Spinal cord (tissue), 10 donors: ENCODE results near the gene CDH9. TPM values are rescaled to one million over a fixed set of nuclear protein-coding genes. Genes with fewer than 3 reads are reported as not detected.
A peak's percentile ranks its signal among the peaks of the same experiment; 100 is the strongest.

Experiments
- DNase-seq, 6 donors: peaks; one replicate each; pipeline versions ENCODE4 v3.0.0 to v3.0.0-alpha.2; 2013 to 2015; ENCODE audit warnings: low spot score in 6 of 6, low read depth in 4 of 6
- H3K27ac ChIP-seq: one replicate; pipeline ENCODE4 v1.5.1; 2013; ENCODE audit warnings: low read depth, low read length, control low read depth
- H3K27me3 ChIP-seq: one replicate; pipeline ENCODE4 v1.6.1; 2013; ENCODE audit warnings: low read length; ENCODE audit not compliant: control insufficient read depth, insufficient read depth
- H3K36me3 ChIP-seq: one replicate; pipeline ENCODE4 v1.6.1; 2013; ENCODE audit warnings: low read length; ENCODE audit not compliant: control insufficient read depth, insufficient read depth
- H3K4me1 ChIP-seq: one replicate; pipeline ENCODE4 v1.6.1; 2013; ENCODE audit warnings: low read length; ENCODE audit not compliant: control insufficient read depth, insufficient read depth
- H3K4me3 ChIP-seq: one replicate; pipeline ENCODE4 v1.5.1; 2013; ENCODE audit warnings: low read depth, low read length, control low read depth
- H3K9me3 ChIP-seq: one replicate; pipeline ENCODE4 v1.6.1; 2013; ENCODE audit warnings: low read length; ENCODE audit not compliant: control insufficient read depth, insufficient read depth
- WGBS: methylation state at CpG from one replicate; pipeline ENCODE4 v1.1.5; 2013; ENCODE audit warnings: missing lambda C conversion rate; ENCODE audit not compliant: insufficient coverage; 5-methylcytosine and 5-hydroxymethylcytosine counted together
- polyA plus RNA-seq, 2 donors: library from polyadenylated mRNA; unstranded; fragments of 120-200 nt; gene quantifications; one replicate each; pipeline ENCODE4 v1.2.1, GENCODE V29; 2013; ENCODE audit not compliant: insufficient read length in 2 of 2
- total RNA-seq, 2 donors: library from RNA; depleted of rRNA in 1 of 2; stranded (reverse); fragments of 120-200 nt in 1 of 2; fragments of >200 nt in 1 of 2; gene quantifications; one replicate each; pipeline versions ENCODE4 v1.2.3 to v1.2.4, GENCODE V29; 2013 to 2014
- donor health status: healthy.

Gene CDH9
- total and polyA plus RNA-seq, 4 donors, result 3.2 to 11.3 (median 6.0) TPM

DNA sequence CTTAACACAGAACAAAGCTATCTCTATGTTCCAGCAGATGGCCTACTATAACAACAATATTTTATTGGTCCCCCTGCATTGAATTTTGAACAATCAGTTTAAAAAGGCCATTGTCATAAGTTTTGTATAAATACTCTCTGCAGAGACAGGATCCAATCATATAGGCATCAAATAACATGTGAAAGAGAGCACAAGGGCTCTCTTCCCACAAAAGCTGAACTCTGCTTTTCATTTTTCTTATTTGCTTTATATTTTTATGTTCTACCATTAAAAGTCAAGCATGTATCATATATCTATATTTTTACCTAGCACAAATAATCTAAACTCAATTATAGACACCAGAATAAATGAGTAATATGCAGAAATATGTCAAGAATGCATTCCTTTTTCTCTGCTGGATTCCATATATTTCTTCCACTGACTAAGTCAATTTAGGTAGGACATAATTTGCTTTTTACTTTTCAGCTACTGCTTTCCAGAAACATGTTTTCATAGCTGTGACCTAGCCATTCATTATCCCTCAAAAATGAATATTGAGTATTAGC lies 143.6 kb downstream of the CDH9 start:
- Histone ChIP-seq H3K27me3 (no peaks in the 10 kb centered on the region), H3K4me3 (no peak overlapping the region), H3K4me1 (no peaks in the 10 kb centered on the region), H3K27ac (no peak overlapping the region), H3K9me3 (no peaks in the 10 kb centered on the region), H3K36me3 (no peaks in the 10 kb centered on the region)
- no peak for DNase-seq

DNA sequence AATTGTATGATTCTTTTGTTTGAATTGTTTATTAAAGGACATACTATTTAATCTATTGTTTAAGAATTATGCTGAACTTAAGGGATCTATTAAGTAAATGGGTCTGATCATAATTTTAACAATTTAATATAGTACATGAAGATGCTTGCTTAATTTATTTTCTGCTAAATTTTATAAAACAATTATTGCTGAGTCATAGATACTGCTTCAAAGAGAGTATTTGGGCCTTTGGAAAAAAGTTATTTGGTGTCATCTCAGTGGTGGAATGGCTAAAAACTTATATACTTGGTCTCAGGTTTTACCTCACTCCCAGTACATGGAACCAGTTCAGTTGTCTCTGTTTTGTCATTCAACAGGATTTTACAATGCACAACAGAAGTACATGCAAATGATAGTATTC lies 145.3 kb downstream of the CDH9 start:
- no peaks in the 10 kb centered on the region for H3K9me3 ChIP-seq
- no peak overlapping the region for H3K4me3 ChIP-seq
- no peak for DNase-seq
- no peaks in the 10 kb centered on the region for H3K36me3 ChIP-seq
- no peaks in the 10 kb centered on the region for H3K27me3 ChIP-seq
- H3K27ac ChIP-seq, result no peak overlapping the region
- H3K4me1 ChIP-seq, result no peaks in the 10 kb centered on the region

DNA sequence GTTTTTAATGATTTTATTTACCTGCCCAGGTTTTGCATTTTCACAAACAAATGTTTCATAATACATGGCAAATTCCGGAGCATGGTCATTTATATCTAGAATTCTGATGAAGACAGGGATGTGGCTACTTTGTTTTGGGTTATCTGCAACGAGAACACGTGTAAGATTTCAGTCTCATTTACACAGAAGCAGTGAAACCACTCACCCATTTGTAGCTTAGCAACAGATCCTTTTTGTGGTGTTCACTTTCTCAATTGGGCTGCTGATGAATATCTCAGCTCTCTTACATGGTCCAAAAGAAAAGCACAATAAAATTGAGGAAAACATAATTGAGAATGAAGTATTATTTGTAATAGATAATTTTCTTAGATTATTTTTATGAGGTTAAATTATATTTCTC lies 148.6 kb downstream of the CDH9 start:
- Histone ChIP-seq H3K27ac (no peak overlapping the region), H3K4me3 (no peak overlapping the region), H3K4me1 (no peaks in the 10 kb centered on the region), H3K9me3 (no peaks in the 10 kb centered on the region), H3K36me3 (no peaks in the 10 kb centered on the region), H3K27me3 (no peaks in the 10 kb centered on the region)
- DNase-seq, result peak; percentile 26 to 90 (median 38)
- no CpG with 5 or more reads among the region's 3 CpGs for WGBS

DNA sequence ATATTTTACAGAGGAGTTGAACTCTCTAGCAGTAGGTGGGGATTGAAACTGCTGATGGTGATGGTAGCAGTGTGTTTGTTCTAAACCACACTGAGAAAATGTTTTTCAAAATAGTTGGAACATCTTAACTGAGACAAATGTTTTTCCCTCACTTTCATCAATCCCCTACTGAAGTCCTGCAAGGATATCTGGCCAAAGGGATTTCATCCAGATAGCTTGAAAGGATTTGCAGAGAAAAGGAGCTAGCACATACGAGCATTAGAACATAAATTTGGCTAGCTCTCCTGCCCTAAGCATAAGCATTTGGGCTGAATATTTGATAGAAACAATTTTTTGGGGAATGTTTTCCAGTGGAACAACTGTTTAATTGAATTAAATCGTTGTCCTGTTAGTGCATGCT lies 153.9 kb downstream of the CDH9 start:
- 83% methylated on average over 1 of the region's 2 CpGs for WGBS
- no peaks in the 10 kb centered on the region for H3K9me3 ChIP-seq
- no peaks in the 10 kb centered on the region for H3K36me3 ChIP-seq
- H3K4me1 ChIP-seq, result no peaks in the 10 kb centered on the region
- no peaks in the 10 kb centered on the region for H3K27me3 ChIP-seq
- no peak overlapping the region for H3K27ac ChIP-seq
- DNase-seq, result peak in 1 of 6 donors; percentile 21
- H3K4me3 ChIP-seq, result no peak overlapping the region

DNA sequence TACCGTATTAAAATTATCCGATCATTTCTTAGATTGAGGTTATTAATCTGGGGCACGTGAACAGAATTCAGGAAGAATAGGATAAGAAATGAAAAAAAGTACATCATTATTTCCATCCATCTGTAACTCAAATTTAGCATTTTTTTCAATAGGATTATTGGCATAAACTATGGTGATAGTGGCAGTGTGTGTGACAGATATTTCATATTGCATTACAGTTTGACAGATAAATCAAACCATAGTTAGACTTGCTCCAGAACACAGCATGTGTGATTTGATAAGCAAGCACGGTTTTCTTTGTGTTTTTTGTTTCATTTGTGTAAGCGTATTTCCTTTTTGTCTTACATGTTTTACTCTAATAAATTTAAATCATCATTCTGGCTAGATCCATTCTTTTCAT lies 155.0 kb downstream of the CDH9 start:
- H3K36me3 ChIP-seq, result no peaks in the 10 kb centered on the region
- no CpG with 5 or more reads among the region's 5 CpGs for WGBS
- no peak overlapping the region for H3K4me3 ChIP-seq
- H3K27me3 ChIP-seq, result no peaks in the 10 kb centered on the region
- H3K9me3 ChIP-seq, result no peaks in the 10 kb centered on the region
- no peak overlapping the region for H3K27ac ChIP-seq
- DNase-seq, result no peak
- H3K4me1 ChIP-seq, result no peaks in the 10 kb centered on the region

DNA sequence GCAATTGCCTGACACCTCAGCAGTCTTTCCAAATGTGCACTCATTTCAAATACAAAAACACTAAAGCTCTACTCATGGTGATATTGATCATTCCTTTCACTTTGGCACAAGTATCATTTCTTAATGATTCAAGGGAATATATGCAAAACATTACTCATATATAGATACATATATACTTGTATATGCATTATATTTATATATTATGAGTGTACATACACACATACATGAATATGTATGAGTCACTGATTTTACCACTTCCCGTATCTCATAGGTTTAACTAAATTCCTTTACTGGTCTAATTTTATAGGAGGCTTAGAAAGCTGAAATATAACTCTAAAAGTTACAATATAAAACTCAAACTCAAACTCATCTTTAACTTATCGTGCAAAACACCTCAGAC lies 156.5 kb downstream of the CDH9 start:
- Histone ChIP-seq H3K27ac (no peak overlapping the region), H3K4me3 (no peak overlapping the region), H3K4me1 (no peaks in the 10 kb centered on the region), H3K36me3 (no peaks in the 10 kb centered on the region), H3K9me3 (no peaks in the 10 kb centered on the region), H3K27me3 (no peaks in the 10 kb centered on the region)
- whole genome bisulfite sequencing, result no CpG with 5 or more reads among the region's 2 CpGs
- no peak for DNase-seq

DNA sequence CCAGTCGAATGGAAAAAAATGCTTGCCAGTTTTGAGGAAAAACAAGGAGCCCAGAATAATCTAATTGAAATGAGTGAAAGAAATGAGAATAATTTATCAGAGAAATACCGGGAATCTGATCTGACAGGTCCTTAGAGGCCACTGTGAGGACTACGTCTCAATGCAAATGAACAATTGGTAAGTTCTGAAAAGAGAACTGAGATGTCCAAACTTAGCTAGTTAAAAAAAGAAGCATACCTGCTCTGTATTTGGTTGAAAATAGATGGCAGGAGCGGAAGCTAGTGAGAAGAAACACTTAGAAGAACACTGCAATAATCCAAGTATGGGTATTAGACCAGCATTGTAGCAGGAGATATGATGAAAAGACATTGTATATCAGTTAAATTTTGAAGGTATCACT lies 161.2 kb downstream of the CDH9 start:
- H3K27me3 ChIP-seq, result no peaks in the 10 kb centered on the region
- no peaks in the 10 kb centered on the region for H3K36me3 ChIP-seq
- no peak for DNase-seq
- WGBS, result 79% methylated on average over 4 of the region's 4 CpGs
- no peak overlapping the region for H3K4me3 ChIP-seq
- no peaks in the 10 kb centered on the region for H3K9me3 ChIP-seq
- no peak overlapping the region for H3K27ac ChIP-seq
- H3K4me1 ChIP-seq, result no peaks in the 10 kb centered on the region

DNA sequence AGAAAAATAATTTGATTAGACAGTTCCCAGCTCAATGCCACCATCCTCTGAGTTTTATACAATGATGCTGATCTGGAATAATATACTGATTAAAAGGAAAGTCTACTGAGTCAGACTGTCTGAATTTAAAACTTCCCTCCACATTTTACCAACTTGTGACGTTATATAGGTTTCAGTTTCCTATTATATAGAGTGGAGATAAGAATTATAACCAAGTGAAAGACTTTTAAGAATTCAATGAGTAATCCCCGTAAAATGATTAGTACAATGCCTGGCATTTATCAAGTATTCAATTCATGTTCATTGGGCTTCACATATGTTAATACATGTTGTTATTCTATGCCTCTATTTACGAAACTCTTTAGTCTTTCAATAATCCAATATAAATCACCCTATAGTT lies 166.0 kb downstream of the CDH9 start:
- Histone ChIP-seq H3K4me3 (no peak overlapping the region), H3K36me3 (no peaks in the 10 kb centered on the region), H3K27ac (no peak overlapping the region), H3K27me3 (no peaks in the 10 kb centered on the region), H3K9me3 (no peaks in the 10 kb centered on the region), H3K4me1 (no peaks in the 10 kb centered on the region)
- DNase-seq, result no peak
- WGBS, result no CpG with 5 or more reads among the region's 3 CpGs

DNA sequence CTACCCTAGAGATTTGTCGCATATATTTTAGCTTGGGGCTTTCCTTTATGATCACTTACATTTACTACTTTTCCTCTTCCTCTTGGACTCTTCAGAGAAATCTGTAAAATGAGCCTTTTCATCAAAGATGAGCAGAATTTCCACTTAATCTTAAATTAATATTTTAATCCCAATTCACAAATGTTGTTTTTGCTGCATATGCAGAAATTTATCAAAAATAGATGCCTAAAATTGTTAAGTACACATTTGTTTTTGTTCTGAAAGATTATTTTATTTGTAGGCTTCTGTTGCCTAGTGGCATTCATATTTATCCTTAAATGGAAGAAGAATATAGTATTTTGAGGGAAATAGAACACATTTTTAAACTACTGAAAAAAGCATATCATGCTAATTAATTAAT lies 168.6 kb downstream of the CDH9 start:
- Histone ChIP-seq H3K4me1 (no peaks in the 10 kb centered on the region), H3K27ac (no peak overlapping the region), H3K27me3 (no peaks in the 10 kb centered on the region), H3K36me3 (no peaks in the 10 kb centered on the region), H3K4me3 (no peak overlapping the region), H3K9me3 (no peaks in the 10 kb centered on the region)
- DNase-seq, result no peak
- WGBS, result no CpG with 5 or more reads among the region's 1 CpG

DNA sequence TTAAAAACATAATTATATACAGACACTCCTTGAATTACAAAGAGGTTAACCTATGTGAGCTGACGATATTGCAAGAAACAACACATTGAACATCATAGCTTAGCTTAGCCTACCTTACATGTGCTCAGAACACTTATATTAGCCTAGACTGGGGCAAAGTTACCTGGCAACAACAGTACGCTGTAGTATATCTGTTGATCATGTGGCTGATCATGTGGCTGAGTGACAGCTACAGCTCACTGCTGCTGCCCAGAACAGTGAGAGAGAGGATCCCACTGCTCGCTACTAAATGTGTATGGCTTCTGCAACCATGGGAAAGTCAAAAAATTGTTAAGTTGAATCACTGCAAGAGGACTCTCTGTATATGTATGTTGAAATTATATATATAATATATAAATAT lies 169.9 kb downstream of the CDH9 start:
- no peak for DNase-seq
- Histone ChIP-seq H3K36me3 (no peaks in the 10 kb centered on the region), H3K27ac (no peak overlapping the region), H3K4me1 (no peaks in the 10 kb centered on the region), H3K4me3 (no peak overlapping the region), H3K9me3 (no peaks in the 10 kb centered on the region), H3K27me3 (no peaks in the 10 kb centered on the region)
- WGBS, result 100% methylated on average over 2 of the region's 3 CpGs
